GM19328 (cell line): ENCODE results near the gene AGBL4.
"Not testable (repeated sequence)": the region's sequence is repeated elsewhere in the genome, so short reads cannot be mapped to it uniquely, and the experiment has no call there.

Source experiments
- ATAC-seq: cut with Tn5 transposase; IDR thresholded peaks from one replicate; pipeline ENCODE4 v1.9.1; 2021; ENCODE audit warnings: mild to moderate bottlenecking, moderate library complexity; ENCODE audit not compliant: unreplicated experiment

The AGBL4 gene

DNA sequence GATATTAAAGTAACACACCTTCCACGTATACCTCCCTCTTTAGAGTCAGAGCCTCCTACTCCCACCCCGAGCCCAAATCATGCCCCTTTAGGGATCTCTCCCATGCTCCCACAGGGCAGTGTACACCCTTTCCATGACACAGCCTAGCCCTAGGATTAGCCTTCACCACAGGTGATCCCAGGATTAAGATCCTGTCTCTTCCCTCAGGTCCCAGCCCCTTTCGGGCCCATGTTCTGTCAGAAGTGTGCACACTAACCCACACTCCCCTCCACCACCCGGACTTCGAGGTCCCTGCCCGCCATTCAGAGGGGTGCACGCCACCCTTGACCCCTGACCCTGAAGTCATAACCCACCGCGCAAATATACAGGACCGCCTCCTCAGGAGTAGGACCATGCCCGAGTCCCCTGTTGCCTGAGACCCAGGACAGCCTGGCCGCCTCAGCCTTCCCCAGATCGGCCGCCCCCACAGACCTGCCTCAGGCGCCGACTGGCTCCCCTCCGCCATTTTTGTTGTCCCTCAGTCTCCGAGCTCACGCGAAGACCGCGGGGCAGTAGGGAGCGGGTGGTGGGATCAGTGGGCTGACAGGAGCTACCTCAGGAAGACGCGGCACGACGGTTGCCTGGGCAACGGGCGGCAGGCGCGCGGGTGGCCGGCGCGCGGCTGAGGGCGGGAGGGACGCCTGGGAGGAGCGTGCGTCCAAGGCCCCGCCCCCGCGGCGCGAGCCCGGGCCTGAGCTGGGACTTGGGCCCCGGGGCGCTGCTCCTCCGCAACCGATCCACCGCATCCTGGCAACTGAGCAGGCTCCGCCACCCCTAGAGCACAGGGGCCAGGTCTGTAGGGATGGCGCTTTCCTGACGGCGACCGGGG is at the start of gene AGBL4:
AGBL4 (minus strand) TSS at position 663 of the 868 bp plus-strand sequence.
- ATAC-seq, result no peak

DNA sequence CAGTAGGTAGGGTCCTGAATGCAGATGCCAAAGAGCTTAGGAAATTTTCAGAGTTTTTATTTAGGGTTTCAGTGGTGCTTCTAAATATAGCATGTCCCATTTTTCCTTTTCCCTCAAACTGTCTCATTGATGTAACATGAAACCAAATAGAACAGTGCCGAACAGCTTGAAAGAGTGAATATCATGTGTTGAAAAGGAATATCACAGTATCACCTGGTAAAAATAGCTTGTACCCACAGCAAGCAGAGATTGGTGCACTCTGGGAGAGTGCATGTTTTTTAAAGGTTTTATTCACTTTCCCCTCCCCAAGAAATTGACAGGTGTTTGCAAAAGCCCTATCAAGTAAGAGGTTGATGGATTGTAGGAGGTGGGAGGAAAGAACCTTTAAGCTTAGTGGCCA is 43.1 kb upstream of the AGBL4 start:
- ATAC-seq, result no peak

DNA sequence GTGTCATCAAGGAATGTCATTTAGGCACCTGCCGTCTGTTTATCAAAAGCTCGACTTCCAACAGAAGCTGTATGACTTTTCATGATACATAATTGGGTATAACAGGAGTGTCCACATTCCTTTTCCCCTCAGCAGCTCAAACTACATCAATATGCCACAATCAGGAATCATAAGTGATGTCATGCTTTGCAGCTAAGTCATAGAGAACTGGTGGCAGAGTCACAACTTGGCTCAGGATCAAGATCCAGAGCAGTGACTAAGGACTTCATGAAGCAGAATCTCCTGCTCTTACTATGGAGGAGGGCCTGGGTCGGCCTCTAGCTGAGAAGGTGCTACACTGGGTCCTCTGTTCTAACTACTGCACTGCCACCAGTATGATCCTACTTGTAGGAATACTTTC is 36.5 kb upstream of the AGBL4 start:
- no peak for ATAC-seq

DNA sequence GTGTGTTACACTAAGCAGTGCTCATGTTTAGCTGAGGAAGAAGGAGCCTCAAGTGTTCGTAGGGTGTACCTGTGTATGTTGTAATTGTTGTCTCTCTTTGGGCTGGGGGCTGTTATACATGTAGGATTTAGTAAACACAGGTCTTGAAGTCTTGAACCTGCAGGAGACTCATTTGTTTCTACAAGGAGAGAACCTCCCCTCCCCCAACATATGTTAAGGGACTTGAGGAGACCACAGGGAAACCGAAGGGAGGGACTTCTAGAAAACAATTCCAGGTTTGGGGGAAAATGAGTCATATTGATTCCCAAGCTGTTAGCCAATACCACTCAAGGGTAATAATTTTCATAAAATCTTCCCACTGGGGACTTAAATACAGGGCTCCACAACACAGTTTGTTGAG is 25.0 kb upstream of the AGBL4 start:
- ATAC-seq, result no peak

DNA sequence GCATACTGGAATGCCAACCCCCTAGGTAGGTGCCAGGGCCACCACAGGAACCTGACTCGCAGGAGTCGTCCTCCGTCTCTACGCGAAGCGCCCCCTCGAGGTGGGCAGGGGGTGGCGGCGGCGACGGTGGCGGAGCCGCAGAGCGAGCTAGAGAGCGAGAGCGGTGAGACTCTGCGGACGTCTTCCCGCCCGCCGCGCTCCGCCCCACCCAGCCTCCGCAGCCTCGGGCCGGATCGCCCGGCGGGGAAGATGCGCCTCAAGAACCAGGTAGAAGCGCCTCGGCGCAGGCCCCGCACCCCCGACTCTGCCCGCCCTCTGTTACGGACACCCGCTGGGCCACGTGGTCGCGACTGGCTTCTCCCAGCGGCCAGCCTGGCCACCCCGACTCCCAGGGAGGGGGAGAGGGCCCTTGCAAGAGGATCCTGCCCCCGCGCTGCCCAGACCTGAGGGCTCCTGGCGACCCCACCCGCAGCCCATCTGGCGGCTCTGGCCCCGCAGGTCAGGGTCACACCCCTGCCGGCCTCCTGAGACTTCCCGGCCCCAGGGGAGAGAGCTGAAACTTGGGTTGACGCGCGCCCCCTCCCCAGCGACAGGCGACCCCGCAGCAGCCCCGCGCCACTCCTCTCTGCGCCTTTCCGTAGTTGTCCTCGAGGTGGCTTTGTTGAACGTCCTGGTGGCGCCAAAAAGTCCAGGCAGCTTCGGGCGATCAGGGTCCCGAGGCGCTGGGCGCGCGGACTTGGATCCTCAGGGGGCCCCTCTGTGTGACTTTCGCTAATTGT is 24.4 kb upstream of the AGBL4 start:
- no peak for ATAC-seq

DNA sequence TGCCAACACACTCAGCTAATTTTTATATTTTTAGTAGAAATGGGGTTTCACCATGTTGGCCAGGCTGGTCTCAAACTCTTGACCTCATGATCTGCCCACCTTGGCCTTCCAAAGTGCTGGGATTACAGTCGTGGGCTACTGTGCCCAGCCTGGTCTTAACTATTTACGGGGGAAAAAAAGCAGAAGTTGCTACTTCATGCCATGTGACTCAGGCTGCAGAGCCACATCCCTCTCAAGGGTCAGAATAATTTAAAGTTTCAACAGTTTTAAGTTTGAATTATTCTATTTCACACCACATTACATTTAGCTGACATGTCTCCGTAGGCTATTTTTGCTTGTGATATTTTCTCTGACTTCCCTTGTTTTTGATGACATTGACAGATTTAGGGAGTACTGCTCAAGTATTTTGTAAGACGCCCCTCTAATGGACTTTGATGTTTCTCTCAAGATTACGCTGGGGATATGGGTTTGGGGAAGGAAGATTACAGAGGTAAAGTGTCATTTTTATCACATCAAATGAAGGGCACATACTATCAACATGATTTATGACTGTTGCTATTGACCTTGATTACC is 14.6 kb upstream of the AGBL4 start:
- no peak for ATAC-seq

DNA sequence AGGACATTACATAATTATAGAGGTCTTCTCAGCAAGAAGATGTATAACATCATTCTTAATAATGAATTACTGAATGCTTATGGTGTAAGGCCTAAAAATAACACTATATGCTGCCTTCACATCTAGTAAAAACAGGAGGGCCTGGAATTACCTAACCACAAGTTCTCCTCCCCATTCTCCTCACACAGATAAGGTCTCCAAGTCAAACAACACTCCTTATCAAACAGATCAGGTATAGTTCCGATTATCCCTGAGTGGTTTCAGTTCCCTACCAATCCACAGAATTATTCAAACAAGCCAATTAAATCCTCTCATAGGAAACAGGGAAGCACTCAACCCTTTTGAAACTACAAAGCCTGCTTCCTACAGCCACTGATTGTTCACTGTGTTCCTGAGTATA is 4.0 kb upstream of the AGBL4 start:
- no peak for ATAC-seq

DNA sequence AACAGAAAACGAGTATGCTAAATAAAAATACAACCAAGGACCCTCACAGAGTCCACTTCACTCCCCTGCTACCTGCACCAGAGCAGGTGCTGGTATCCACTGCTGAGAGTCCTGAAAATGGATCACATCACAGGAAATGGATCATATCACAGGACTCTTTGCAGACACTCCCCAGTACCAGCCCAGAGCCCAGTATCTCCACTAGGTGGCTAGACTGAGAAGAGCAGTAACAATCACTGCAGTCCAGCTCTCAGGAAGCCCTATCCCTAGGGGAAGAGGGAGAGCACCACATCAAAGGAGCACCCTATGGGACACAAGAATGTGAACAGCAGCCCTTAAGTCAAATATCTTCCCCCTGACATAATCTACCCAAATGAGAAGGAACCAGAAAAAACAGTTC is 28.0 kb downstream of the AGBL4 start:
- ATAC-seq, result no peak

DNA sequence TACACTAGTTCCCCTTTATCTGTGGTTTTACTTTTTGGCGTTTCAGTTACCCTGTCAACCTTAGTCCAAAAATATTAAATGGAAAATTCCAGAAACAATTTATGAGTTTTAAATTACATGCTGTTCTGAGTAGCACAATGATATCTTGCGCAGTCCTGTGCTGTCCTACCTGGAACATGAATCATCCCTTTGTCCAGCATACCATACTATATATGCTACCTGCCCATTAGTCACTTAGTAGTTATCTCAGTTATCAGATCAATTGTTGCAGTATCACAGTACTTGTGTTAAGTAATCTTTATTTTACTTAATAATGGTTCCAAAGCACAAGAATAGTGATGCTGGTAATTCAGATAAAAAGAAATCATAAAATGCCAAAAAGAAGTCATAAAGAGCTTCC is 52.7 kb downstream of the AGBL4 start:
- no peak for ATAC-seq

DNA sequence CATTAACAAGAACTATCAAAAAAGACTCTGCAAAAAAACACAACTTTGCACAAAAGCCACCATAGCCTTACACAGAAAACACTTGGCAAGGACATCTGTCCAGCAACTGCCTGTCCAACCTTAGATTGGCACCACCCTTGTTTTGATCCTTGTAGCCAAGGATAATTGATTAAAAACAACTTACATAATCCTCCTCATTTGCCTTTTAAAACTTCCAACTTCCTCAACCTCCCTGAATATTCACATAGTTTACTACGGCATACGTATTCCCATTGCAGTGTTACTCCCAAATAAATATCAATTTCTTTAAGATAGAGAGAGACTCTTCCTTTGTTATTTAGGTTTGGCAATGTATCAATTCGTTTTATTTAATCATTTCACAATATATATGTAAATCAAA is 72.4 kb downstream of the AGBL4 start:
- no peak for ATAC-seq

DNA sequence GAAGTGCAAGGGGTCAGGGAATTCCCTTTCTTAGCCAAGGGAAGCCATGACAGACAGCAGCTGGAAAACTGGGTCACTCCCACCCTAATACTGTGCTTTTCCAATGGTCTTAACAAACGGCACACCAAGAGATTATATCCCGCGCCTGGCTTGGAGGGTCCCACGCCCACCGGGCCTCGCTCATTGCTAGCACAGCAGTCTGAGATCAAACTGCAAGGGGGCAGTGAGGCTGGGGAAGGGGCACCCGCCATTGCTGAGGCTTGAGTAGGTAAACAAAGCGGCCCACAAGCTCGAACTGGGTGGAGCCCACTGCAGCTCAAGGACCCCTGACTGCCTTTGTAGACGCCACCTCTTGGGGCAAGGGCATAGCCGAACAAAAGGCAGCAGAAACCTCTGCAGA is 108.5 kb downstream of the AGBL4 start:
- ATAC-seq, result not testable (repeated sequence)

DNA sequence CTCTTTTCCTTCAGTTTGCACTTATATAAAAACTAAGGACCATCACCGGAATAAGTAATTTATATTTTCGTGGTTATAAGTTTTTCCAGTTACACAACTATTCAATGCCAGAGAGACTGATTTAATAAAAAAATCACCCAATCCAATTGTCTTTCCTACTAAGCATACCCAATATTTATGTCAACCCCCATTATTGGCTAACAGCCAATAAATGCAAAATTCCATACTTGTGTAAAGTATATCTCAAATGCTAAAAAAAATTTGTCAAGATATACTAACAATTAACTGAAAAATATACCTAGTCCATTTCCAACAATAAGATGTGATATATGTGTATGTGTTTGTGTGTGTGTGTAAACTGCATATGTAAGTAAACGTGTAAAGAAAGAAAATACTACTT is 117.4 kb downstream of the AGBL4 start:
- ATAC-seq, result no peak

DNA sequence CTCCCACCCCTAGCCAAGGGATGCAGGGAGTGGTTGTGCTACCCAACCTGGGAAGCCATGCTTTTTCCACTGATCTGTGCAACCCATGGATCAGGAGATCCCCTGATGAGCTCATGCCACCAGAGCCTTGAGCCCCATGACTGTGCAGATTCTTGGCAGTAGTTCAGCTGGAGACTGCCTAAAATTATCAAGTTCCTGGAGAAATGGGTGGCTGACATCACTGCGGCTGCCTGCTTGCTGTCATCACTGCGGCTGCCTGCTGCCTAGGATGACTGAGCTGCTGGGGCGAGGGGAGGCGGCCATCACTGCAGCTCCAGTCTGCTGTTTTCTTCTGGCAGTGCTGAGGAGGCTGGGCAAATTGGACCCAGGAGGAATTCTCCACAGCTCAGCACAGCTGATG is 159.2 kb downstream of the AGBL4 start:
- no peak for ATAC-seq

DNA sequence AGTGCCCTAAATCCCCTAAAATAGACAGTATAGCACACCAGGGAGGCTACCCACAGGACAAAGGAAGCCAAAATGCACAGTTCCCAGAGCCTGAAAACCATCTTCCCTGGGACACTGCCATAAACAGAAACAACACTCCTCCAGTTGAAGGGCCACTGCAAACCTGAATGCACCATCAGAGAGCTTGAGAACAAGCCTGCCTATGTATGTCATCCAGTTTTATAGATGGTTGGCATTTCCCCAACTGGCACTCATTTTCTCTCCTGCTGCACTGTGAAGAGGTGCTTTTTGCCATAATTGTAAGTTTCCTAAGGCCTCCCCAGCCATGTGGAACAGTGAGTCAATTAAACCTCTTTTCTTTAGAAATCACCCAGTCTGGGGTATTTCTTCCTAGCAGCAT is 169.0 kb downstream of the AGBL4 start:
- no peak for ATAC-seq

DNA sequence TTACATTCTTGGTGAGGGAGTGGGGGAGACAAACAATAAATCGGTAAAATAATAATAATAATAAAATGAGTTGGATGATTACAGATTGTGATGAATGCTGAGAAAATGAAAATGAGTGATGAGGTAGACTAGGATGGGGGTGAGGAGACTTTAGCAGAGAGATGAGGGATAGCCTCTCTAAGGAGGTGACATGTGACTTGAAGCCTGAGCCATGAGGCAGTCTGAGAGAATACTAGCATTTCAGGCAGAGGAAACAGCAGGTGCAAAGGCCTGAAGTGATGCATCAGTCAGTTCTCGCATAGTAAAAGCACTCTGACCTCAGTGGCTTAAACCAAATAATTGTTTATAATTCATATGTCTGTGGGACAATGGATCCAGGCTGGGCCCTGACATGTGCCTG is 181.2 kb downstream of the AGBL4 start:
- no peak for ATAC-seq

DNA sequence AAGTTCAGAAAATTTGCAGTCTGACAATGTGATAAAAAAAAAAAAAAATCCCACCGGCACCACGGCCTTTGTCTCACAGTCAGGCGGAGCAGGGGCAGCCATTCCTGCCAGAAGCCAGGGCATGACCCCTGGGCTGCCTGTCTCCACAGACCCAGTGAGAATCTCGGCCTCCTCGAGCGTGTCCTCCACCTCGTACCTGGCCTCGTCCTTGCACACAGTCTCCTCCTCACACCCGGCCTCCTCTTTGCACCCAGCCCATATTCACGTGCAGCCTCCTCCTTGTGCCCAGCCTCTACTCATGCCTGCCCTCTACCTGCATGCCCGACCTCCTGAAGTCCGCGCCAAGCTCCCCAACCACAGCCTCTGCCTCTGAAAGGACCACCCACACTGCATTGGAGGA is 182.0 kb downstream of the AGBL4 start:
- ATAC-seq, result no peak

DNA sequence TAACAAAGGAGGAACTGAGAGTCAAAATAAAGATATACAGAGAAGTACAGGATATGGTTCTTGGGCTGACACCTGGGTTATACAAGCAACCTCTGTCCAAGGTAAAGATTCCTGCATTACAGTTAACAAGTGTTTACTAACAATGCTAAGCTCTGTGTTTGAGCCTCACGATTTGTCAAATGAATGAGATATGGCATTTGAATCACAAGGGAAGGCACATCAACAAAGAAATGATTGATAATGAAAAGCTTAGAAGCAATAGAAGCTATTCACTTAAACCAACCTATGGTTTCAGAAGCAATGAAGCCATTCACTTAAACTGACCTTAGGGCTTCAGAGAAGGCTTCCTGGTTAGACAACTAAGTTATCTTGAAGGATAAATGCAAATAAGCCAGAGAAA is 199.5 kb downstream of the AGBL4 start:
- ATAC-seq, result no peak

DNA sequence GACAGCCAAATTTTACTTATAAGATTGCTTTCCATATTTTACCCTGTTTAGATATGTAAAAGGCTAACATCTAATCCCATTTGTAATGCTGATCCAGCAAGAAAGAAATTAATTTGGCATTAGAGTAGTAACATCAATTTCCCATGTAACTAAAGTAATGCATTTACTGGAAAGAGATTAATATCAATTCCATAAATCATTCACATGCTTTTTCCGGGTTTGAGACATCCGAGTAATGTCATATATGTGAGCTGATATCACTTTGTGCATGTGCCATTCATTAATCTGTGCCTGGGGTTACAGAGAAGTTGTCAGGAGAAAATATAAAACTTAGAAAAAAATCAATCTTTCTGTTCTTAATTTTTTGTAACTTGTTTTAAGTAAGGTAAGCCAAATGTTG is 206.1 kb downstream of the AGBL4 start:
- ATAC-seq, result no peak

DNA sequence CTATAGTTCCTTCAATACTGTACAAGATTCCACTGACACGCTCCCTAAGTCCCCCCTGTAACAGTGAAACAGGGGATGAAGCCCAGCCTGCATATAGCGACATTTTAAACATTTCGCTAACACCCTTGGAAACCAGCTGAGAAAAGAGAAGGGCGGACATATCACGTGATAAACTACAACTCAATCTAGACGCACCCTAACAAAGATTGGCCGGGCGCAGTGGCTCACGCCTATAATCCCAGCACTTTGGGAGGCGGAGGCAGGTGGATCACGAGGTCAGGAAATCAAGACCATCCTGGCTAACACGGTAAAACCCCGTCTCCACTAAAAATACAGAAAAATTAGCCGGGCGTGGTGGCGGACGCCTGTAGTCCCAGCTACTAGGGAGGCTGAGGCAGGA is 236.7 kb downstream of the AGBL4 start:
- ATAC-seq, result not testable (repeated sequence)

DNA sequence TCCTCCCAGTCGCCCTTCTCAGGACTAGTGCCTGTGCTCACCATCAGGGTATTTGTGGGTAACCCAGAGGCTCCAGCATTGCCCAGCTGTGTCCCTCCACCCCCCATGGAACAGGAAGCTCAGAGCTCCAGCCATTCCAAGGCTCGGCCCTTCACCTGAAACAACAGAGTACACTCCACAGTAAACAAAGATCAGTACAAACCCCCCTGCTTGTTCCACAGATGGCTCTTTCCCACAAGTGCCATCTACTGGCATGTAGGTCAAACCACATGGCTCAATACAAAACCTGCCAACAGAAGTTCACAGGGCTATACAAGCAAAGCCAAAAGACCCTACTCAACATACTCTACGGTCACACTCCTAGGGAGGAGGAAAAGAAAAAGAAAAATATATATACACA is 258.7 kb downstream of the AGBL4 start:
- ATAC-seq, result no peak

DNA sequence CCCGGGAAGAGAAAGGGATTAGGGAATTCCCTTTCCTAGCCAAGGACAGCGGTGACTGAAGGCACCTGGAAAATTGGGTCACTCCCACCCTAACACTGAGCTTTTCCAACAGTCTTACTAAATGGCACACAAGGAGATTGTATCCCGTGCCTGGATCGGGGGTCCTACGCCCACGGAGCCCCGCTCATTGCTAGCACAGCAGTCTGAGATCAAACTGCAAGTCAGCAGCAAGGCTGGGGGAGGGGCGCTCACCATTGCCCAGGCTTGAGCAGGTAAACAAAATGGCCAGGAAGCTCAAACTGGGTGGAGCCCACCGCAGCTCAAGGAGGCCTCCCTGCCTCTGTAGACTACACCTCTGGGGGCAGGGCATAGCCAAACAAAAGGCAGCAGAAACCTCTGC is 285.6 kb downstream of the AGBL4 start:
- ATAC-seq, result not testable (repeated sequence)

DNA sequence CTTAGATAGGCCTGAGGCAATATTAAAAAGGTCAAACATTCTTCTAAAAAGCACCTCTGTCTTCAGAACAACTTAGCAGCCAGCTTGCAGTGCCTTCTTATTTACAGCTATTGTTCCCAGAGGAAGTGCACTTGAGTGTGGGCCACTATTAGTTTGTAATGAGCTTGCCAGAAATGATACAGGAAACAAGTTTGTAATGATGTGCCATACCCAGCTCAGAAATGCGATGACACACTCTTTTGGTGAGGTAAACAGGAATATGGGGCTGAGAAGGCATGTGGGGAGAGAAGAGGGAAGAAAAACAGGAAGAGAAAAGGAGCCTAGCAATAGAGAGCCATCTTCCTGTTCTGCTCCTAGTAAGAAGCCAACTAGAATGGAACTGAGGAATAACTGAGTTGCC is 295.4 kb downstream of the AGBL4 start:
- no peak for ATAC-seq
